Tibial nerve (tissue), 4 donors: Measurements from ENCODE around the gene AGFG2. TPM values are rescaled to one million over a fixed set of nuclear protein-coding genes. Genes with fewer than 3 reads are reported as not detected.

Source experiments
- DNase-seq, 2 donors: peaks; one replicate each; pipeline ENCODE4 v3.0.0-alpha.2; 2019; ENCODE audit warnings: low spot score in 2 of 2
- H3K27ac ChIP-seq, 4 donors: fragments of 200-600 bp; sonication (generic) in 3 of 4; one replicate each; pipeline ENCODE4 v1.5.1; 2017 to 2019; ENCODE audit warnings: mild to moderate bottlenecking in 1 of 4
- H3K27me3 ChIP-seq, 2 donors: fragments of 200-600 bp; sonication (generic) in 1 of 2; one replicate each; pipeline versions ENCODE4 v1.5.1 to v1.6.0; 2017 to 2019
- H3K36me3 ChIP-seq, 3 donors: fragments of 200-600 bp; sonication (generic); one replicate each; pipeline ENCODE4 v1.5.1; 2018 to 2019
- H3K4me1 ChIP-seq, 4 donors: fragments of 200-600 bp; sonication (generic) in 3 of 4; one replicate each; pipeline ENCODE4 v1.5.1; 2017 to 2019
- H3K4me3 ChIP-seq, 4 donors: fragments of 200-600 bp; sonication (generic) in 3 of 4; one replicate each; pipeline ENCODE4 v1.5.1; 2017 to 2019; ENCODE audit warnings: mild to moderate bottlenecking in 1 of 4, moderate library complexity in 1 of 4
- H3K9me3 ChIP-seq, 4 donors: fragments of 200-600 bp; sonication (generic) in 3 of 4; one replicate each; pipeline ENCODE4 v1.5.1; 2017 to 2019
- CTCF ChIP-seq, 5 experiments: fragments of 200-600 bp in 3 of 5; fragments of 450-650 bp in 2 of 5; sonication (generic) in 3 of 5; IDR thresholded peaks; one replicate each; pipeline ENCODE4 v1.5.1; 2016 to 2019; ENCODE audit warnings: antibody characterized with exemption in 5 of 5, mild to moderate bottlenecking in 3 of 5, moderate library complexity in 2 of 5
- EP300 ChIP-seq, 2 donors: sonication (generic); formaldehyde crosslinking; IDR thresholded peaks; one replicate each; pipeline ENCODE4 v1.6.1; 2017; ENCODE audit warnings: antibody characterized with exemption in 2 of 2, mild to moderate bottlenecking in 1 of 2
- POLR2A ChIP-seq, 2 donors: fragments of 450-650 bp; IDR thresholded peaks; one replicate each; pipeline ENCODE4 v1.6.1; 2017; ENCODE audit warnings: antibody characterized with exemption in 2 of 2, mild to moderate bottlenecking in 2 of 2, moderate library complexity in 2 of 2
- WGBS, 2 donors: methylation state at CpG; one replicate each; pipeline ENCODE4 v1.1.5; 2018; 5-methylcytosine and 5-hydroxymethylcytosine counted together
- total RNA-seq, 4 donors: library from RNA; depleted of rRNA; stranded (reverse); fragments of >200 nt; gene quantifications; one replicate each; pipeline ENCODE4 v1.1.0, GENCODE V29; 2016

AGFG2 gene
- total RNA-seq, 4 donors from 2014 or later, result 17.1 to 54.6 (median 35.0) TPM

GRCh38 chr7:100604976-100605911 lies 66.2 kb downstream of the AGFG2 start:
- peaks cover 0 to 58% (median 8%) of the 10 kb centered on the region in 4 donors for H3K4me1 ChIP-seq
- H3K27me3 ChIP-seq, result no peaks in the 10 kb centered on the region
- 8 to 14% methylated on average over 49 to 56 of the region's 68 CpGs for WGBS, 2 donors
- H3K36me3 ChIP-seq, result peaks cover 0 to 4% (median 0%) of the 10 kb centered on the region in 3 donors
- DNase-seq, result no peak
- no peaks in the 10 kb centered on the region for H3K9me3 ChIP-seq
- peak overlapping the region; percentile 70 to 91 (median 86) for H3K27ac ChIP-seq
- H3K4me3 ChIP-seq, result peak overlapping the region; percentile 60 to 85 (median 74)
- TF ChIP-seq POLR2A (IDR thresholded peaks at IDR 0.05), result no peak
- TF ChIP-seq CTCF (IDR thresholded peaks at IDR 0.05), result no peak
- TF ChIP-seq EP300 (IDR thresholded peaks at IDR 0.05), result no peak

- no peak overlapping the region for H3K4me3 ChIP-seq
- no peak for DNase-seq
- peaks cover 0 to 52% (median 8%) of the 10 kb centered on the region in 4 donors for H3K4me1 ChIP-seq
- H3K36me3 ChIP-seq, result peaks cover 0 to 4% (median 0%) of the 10 kb centered on the region in 3 donors
- no peaks in the 10 kb centered on the region for H3K9me3 ChIP-seq
- peak overlapping the region in 1 of 4 donors; percentile 91 for H3K27ac ChIP-seq
- 88 to 92% methylated on average over 12 of the region's 12 CpGs for WGBS, 2 donors
- no peaks in the 10 kb centered on the region for H3K27me3 ChIP-seq
- TF ChIP-seq EP300 (IDR thresholded peaks at IDR 0.05), result no peak
- no peak for TF ChIP-seq CTCF (IDR thresholded peaks at IDR 0.05)
- TF ChIP-seq POLR2A (IDR thresholded peaks at IDR 0.05), result no peak
Measured at GRCh38 chr7:100606313-100606712, 67.3 kb downstream of the AGFG2 start.

- no peak for TF ChIP-seq EP300 (IDR thresholded peaks at IDR 0.05)
- TF ChIP-seq POLR2A (IDR thresholded peaks at IDR 0.05), result no peak
- no peak for TF ChIP-seq CTCF (IDR thresholded peaks at IDR 0.05)
- no peak for DNase-seq
- Histone ChIP-seq H3K4me3 (no peak overlapping the region), H3K27me3 (no peaks in the 10 kb centered on the region), H3K27ac (no peak overlapping the region), H3K4me1 (peaks cover 0 to 46% (median 6%) of the 10 kb centered on the region in 4 donors), H3K9me3 (no peaks in the 10 kb centered on the region), H3K36me3 (peaks cover 0 to 4% (median 0%) of the 10 kb centered on the region in 3 donors)
- 82 to 83% methylated on average over 8 of the region's 8 CpGs for WGBS, 2 donors
Measured at GRCh38 chr7:100607111-100607510, 68.1 kb downstream of the AGFG2 start.

GRCh38 chr7:100609958-100610357 lies 71.0 kb downstream of the AGFG2 start:
- no peaks in the 10 kb centered on the region for H3K27me3 ChIP-seq
- no peak overlapping the region for H3K4me3 ChIP-seq
- WGBS, 2 donors, result 90 to 92% methylated on average over 5 of the region's 5 CpGs
- peaks cover 0 to 34% (median 11%) of the 10 kb centered on the region in 4 donors for H3K4me1 ChIP-seq
- TF ChIP-seq EP300 (IDR thresholded peaks at IDR 0.05) (no peak), CTCF (IDR thresholded peaks at IDR 0.05) (no peak), POLR2A (IDR thresholded peaks at IDR 0.05) (no peak)
- no peak for DNase-seq
- H3K9me3 ChIP-seq, result no peaks in the 10 kb centered on the region
- peaks cover 0 to 16% (median 0%) of the 10 kb centered on the region in 3 donors for H3K36me3 ChIP-seq
- peak overlapping the region in 1 of 4 donors; percentile 96 for H3K27ac ChIP-seq
